T-helper 2 cell treated with Interferon-gamma antibody and Interleukin-4, amounts not matched to agents 5 μg/mL and 100 μg/mL, for 36 hours (primary cell): Measurements from ENCODE around the gene AMDHD1.
A peak's percentile ranks its signal among the peaks of the same experiment; 100 is the strongest.

Experiments used
- DNase-seq: peaks from one replicate; pipeline ENCODE4 v3.0.0; 2021; ENCODE audit warnings: low spot score
- H3K27ac Mint-ChIP-seq: one replicate; pipeline ENCODE4 v1.8.0; 2021; ENCODE audit warnings: mild to moderate bottlenecking, mixed read lengths
- H3K27me3 Mint-ChIP-seq: one replicate; pipeline ENCODE4 v1.8.0; 2021; ENCODE audit warnings: low read depth, mixed read lengths
- H3K36me3 Mint-ChIP-seq: one replicate; pipeline ENCODE4 v1.8.0; 2021; ENCODE audit warnings: low read depth, mixed read lengths
- H3K4me1 Mint-ChIP-seq: one replicate; pipeline ENCODE4 v1.8.0; 2021; ENCODE audit warnings: low read depth, mixed read lengths
- H3K4me3 Mint-ChIP-seq: one replicate; pipeline ENCODE4 v1.8.0; 2022; ENCODE audit warnings: mild to moderate bottlenecking, moderate library complexity, mixed read lengths
- H3K9me3 Mint-ChIP-seq: one replicate; pipeline ENCODE4 v1.8.0; 2021; ENCODE audit warnings: mixed read lengths

AMDHD1 gene

DNA sequence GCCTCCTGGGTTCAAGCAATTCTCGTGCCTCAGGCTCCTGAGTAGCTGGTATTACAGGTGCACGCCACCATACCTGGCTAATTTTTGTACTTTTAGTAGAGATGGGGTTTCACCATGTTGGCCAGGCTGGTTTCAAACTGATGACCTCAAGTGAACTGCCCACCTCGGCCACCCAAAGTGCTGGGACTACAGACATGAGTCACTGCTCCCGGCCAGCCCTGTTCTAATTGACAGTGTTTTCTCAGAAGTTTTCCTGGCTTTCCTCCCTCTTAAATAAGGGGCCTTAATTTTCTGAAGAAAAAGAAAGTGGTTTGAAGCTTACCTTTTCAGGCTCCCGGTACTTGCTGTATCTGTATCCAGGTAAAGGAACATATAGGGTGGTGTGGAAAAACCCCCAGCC lies 51.3 kb downstream of the AMDHD1 start:
- Mint-ChIP-seq H3K27ac (no peak overlapping the region), H3K4me3 (no peak overlapping the region)

GRCh38 chr12:95995238-95996031 lies 52.3 kb downstream of the AMDHD1 start:
- H3K4me3 Mint-ChIP-seq, result no peak overlapping the region
- H3K27me3 Mint-ChIP-seq, result peaks cover 7% of the 10 kb centered on the region
- H3K27ac Mint-ChIP-seq, result no peak overlapping the region
- peaks cover 7% of the 10 kb centered on the region for H3K4me1 Mint-ChIP-seq
- H3K9me3 Mint-ChIP-seq, result no peaks in the 10 kb centered on the region
- H3K36me3 Mint-ChIP-seq, result no peaks in the 10 kb centered on the region
- no peak for DNase-seq

More for the DNA sequence above, 51.3 kb downstream of the AMDHD1 start:
- Mint-ChIP-seq H3K27me3 (peaks cover 7% of the 10 kb centered on the region), H3K4me1 (peaks cover 7% of the 10 kb centered on the region), H3K9me3 (no peaks in the 10 kb centered on the region), H3K36me3 (no peaks in the 10 kb centered on the region)
- DNase-seq, result no peak

- no peaks in the 10 kb centered on the region for H3K9me3 Mint-ChIP-seq
- H3K27ac Mint-ChIP-seq, result no peak within 1 kb of the TSS
- DNase-seq, result no peak
- peaks cover 7% of the 10 kb centered on the region for H3K4me1 Mint-ChIP-seq
- H3K27me3 Mint-ChIP-seq, result peaks cover 5% of the 10 kb centered on the region
- H3K36me3 Mint-ChIP-seq, result peaks cover 2% of the 10 kb centered on the region
- no peak within 1 kb of the TSS for H3K4me3 Mint-ChIP-seq
Measured at GRCh38 chr12:95996034-95996658, 53.0 kb downstream of the AMDHD1 start, which contains the start of gene HAL. Gene HAL (minus strand): TSS chr12:95996344. CDS start chr12:95995910, 434 bp downstream.

GRCh38 chr12:95997276-95997675 lies 54.1 kb downstream of the AMDHD1 start:
- no peak overlapping the region for H3K27ac Mint-ChIP-seq
- no peaks in the 10 kb centered on the region for H3K9me3 Mint-ChIP-seq
- H3K36me3 Mint-ChIP-seq, result peaks cover 2% of the 10 kb centered on the region
- H3K27me3 Mint-ChIP-seq, result peaks cover 3% of the 10 kb centered on the region
- DNase-seq, result no peak
- H3K4me1 Mint-ChIP-seq, result peaks cover 7% of the 10 kb centered on the region
- H3K4me3 Mint-ChIP-seq, result no peak overlapping the region

DNA sequence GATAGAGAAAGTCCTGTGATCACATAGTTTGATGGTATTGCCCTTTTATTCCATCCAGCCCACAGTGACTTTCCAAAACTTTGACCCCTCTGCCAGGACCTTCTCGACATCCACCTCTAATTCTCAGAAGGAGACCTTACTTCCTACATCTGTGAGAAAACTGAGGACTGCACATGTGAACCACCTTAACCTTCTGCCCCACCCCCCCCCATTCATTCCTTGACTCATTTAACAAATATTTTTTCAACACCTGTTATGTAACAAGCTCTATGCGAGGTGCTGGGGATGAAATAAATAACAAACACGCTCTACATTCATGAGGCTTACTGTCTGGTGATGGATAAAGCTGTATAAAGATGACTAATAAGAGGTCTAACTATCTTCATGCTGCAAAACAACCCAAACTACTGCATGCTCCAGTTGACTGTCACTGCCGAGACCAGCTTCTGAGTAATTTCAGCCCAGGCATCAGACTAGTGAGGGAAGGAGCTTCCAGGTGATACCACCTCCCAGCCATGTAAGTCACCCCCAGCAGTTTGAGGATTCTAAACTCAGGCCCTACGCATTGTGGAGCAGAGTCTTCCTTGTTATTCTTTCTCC lies 54.9 kb downstream of the AMDHD1 start:
- H3K4me3 Mint-ChIP-seq, result no peak overlapping the region
- peaks cover 3% of the 10 kb centered on the region for H3K36me3 Mint-ChIP-seq
- H3K27ac Mint-ChIP-seq, result no peak overlapping the region
- H3K4me1 Mint-ChIP-seq, result peaks cover 7% of the 10 kb centered on the region
- peaks cover under 1% of the 10 kb centered on the region for H3K27me3 Mint-ChIP-seq
- H3K9me3 Mint-ChIP-seq, result no peaks in the 10 kb centered on the region
- no peak for DNase-seq

DNA sequence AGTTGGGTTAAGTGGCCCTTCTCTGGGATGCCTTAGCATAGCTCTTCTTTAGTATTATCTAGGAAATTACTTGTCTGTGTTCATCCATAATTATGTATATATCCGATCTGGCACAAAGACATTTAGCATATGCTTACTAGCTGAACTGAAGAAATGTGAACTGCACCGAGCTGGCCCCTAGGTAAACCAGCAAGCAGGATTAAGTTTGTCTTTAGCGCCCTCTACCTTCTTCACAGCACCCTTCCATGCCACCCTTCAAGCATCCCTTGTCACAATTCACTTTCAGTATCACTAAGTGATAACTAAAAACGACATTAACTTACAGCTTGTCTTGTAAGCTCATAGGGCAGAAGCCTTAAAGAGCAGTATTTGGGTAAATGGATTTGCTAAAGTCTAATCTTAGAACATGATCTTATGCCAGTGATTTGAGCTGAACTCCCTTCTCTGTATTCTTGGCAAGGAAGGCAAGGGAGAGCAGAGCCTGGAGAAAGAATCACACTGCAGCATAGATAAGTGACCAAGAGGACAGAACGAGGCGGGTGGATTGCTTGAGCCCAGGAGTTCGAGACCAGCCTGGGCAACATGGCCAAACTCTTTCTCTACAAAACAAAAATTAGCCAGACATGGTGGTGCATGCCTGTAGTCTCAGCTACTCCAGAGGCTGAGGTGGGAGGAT lies 55.6 kb downstream of the AMDHD1 start:
- Mint-ChIP-seq H3K4me3 (no peak overlapping the region), H3K9me3 (no peaks in the 10 kb centered on the region), H3K27ac (no peak overlapping the region), H3K27me3 (no peaks in the 10 kb centered on the region), H3K36me3 (peaks cover 3% of the 10 kb centered on the region), H3K4me1 (peaks cover 7% of the 10 kb centered on the region)
- peak; percentile 40 for DNase-seq

DNA sequence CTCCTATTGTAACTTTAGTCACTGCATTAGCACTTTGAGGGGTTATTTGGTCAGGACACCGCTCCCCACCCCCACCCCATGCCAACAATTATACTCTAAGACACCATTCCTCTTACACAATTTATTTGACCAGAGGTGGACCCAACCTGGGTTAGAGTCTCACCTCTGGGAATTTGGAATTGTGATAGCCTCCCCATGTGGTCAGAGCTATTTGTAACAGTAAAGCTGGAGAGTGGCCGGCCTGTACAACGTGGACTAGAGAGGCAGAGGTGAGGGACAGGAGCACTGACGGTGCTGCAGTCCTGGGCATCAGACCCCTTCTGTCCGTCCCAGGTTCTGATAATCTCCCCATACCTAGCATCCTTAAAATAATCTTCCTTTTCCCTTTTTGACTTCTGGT lies 56.4 kb downstream of the AMDHD1 start:
- Mint-ChIP-seq H3K27ac (no peak overlapping the region), H3K4me1 (peaks cover 7% of the 10 kb centered on the region)

GRCh38 chr12:96000858-96001257 lies 57.7 kb downstream of the AMDHD1 start:
- Mint-ChIP-seq H3K4me1 (peaks cover 7% of the 10 kb centered on the region), H3K36me3 (peaks cover 10% of the 10 kb centered on the region), H3K27ac (no peak overlapping the region), H3K4me3 (no peak overlapping the region), H3K27me3 (no peaks in the 10 kb centered on the region), H3K9me3 (no peaks in the 10 kb centered on the region)
- DNase-seq, result no peak

More for the DNA sequence above, 56.4 kb downstream of the AMDHD1 start:
- H3K4me3 Mint-ChIP-seq, result no peak overlapping the region
- no peak for DNase-seq
- H3K27me3 Mint-ChIP-seq, result no peaks in the 10 kb centered on the region
- no peaks in the 10 kb centered on the region for H3K9me3 Mint-ChIP-seq
- peaks cover 3% of the 10 kb centered on the region for H3K36me3 Mint-ChIP-seq

GRCh38 chr12:96006727-96007126 lies 63.6 kb downstream of the AMDHD1 start:
- Mint-ChIP-seq H3K9me3 (no peaks in the 10 kb centered on the region), H3K27ac (no peak overlapping the region), H3K27me3 (no peaks in the 10 kb centered on the region), H3K4me3 (no peak overlapping the region), H3K36me3 (peaks cover 22% of the 10 kb centered on the region), H3K4me1 (no peaks in the 10 kb centered on the region)
- no peak for DNase-seq

DNA sequence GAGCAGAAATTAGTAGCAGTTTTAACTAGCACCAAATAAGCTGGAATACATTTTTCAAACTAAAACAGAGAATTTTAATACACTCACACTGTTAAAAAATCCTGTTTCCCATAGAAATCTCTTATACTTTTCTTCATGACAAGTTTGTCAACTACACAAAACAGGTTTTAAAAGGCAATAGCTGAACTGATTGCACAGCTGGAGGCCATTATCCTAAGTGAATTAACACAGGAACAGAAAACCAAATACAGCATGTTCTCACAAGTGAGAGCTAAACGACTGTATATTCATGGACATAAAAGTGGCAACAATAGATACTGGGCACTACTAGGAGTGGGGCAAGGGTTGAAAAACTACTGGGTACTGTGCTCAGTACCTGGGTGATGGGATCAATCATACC lies 64.6 kb downstream of the AMDHD1 start:
- Mint-ChIP-seq H3K4me3 (no peak overlapping the region), H3K27me3 (no peaks in the 10 kb centered on the region), H3K4me1 (no peaks in the 10 kb centered on the region), H3K27ac (no peak overlapping the region), H3K9me3 (no peaks in the 10 kb centered on the region), H3K36me3 (peaks cover 24% of the 10 kb centered on the region)
- DNase-seq, result no peak

GRCh38 chr12:96014943-96015599 lies 71.9 kb downstream of the AMDHD1 start:
- no peaks in the 10 kb centered on the region for H3K9me3 Mint-ChIP-seq
- H3K27me3 Mint-ChIP-seq, result no peaks in the 10 kb centered on the region
- no peaks in the 10 kb centered on the region for H3K4me1 Mint-ChIP-seq
- H3K27ac Mint-ChIP-seq, result no peak overlapping the region
- H3K4me3 Mint-ChIP-seq, result no peak overlapping the region
- no peak for DNase-seq
- H3K36me3 Mint-ChIP-seq, result peaks cover 24% of the 10 kb centered on the region

DNA sequence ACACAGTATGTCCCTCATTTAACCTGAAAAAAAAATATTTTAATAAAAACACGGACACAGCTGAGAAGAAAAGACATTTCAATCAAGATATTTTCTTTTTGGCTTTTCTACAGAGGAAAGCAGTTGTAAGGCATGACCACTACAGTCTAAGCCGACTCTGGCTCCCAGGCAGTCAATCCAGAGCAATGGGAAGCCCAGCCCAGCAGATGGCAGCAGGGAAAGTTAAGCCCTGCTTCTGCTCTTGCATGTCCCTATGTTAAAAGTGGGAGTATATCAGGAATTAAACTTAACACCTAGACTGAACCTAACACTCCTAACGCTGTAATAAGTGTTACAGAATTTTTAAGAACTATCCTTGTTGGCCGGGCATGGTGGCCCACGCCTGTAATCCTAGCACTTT lies 72.5 kb downstream of the AMDHD1 start:
- Mint-ChIP-seq H3K27ac (no peak overlapping the region), H3K4me1 (peaks cover 2% of the 10 kb centered on the region), H3K36me3 (peaks cover 21% of the 10 kb centered on the region), H3K4me3 (no peak overlapping the region), H3K9me3 (no peaks in the 10 kb centered on the region), H3K27me3 (no peaks in the 10 kb centered on the region)
- no peak for DNase-seq
